Loucy (cell line): Measurements from ENCODE around the gene PRKCZ.

Experiments used
- H2AFZ ChIP-seq: fragments of 200-600 bp; sonication (generic); 2 replicates; pipeline ENCODE4 v1.6.0; 2016; ENCODE audit warnings: antibody characterized with exemption, mild to moderate bottlenecking, low read length, moderate library complexity
- H3F3A ChIP-seq: fragments of 200-600 bp; 2 replicates; pipeline ENCODE4 v1.6.0; 2016; ENCODE audit warnings: antibody characterized with exemption, low read depth, mild to moderate bottlenecking
- H3K27me3 ChIP-seq: fragments of 200-600 bp; sonication (generic); 2 replicates; pipeline ENCODE4 v1.6.1; 2014; ENCODE audit warnings: low read length, mild to moderate bottlenecking; ENCODE audit not compliant: insufficient read depth, poor library complexity, severe bottlenecking
- H3K36me3 ChIP-seq: fragments of 200-600 bp; sonication (generic); 2 replicates; pipeline ENCODE4 v1.6.1; 2016; ENCODE audit warnings: low read length; ENCODE audit not compliant: insufficient read depth
- H3K4me1 ChIP-seq: fragments of 200-600 bp; sonication (generic); 2 replicates; pipeline ENCODE4 v1.5.1; 2014; ENCODE audit warnings: low read length, mild to moderate bottlenecking; ENCODE audit not compliant: insufficient read depth, poor library complexity, severe bottlenecking
- H3K4me2 ChIP-seq: fragments of 200-600 bp; sonication (generic); 2 replicates; pipeline ENCODE4 v1.6.0; 2014; ENCODE audit warnings: antibody characterized with exemption, low read length, low read depth, mild to moderate bottlenecking; ENCODE audit not compliant: poor library complexity, severe bottlenecking
- H3K4me3 ChIP-seq: fragments of 200-600 bp; sonication (generic); 2 replicates; pipeline ENCODE4 v1.5.1; 2014; ENCODE audit warnings: low read length, mild to moderate bottlenecking, mixed read lengths; ENCODE audit not compliant: poor library complexity, severe bottlenecking
- H3K79me2 ChIP-seq: fragments of 200-600 bp; sonication (generic); 2 replicates; pipeline ENCODE4 v1.6.1; 2014; ENCODE audit warnings: low read length; ENCODE audit not compliant: insufficient read depth
- H3K9ac ChIP-seq: fragments of 200-600 bp; sonication (generic); 2 replicates; pipeline ENCODE4 v1.6.0; 2014; ENCODE audit warnings: mild to moderate bottlenecking, low read depth, low read length, moderate library complexity; ENCODE audit not compliant: poor library complexity, severe bottlenecking
- H3K9me2 ChIP-seq: fragments of 200-600 bp; sonication (generic); replicated peaks from 2 replicates; pipeline ENCODE4 v1.6.1; 2016; ENCODE audit warnings: low read depth, low read length, mixed read lengths
- H3K9me3 ChIP-seq: fragments of 200-600 bp; sonication (generic); 2 replicates; pipeline ENCODE4 v1.6.1; 2014; ENCODE audit warnings: mild to moderate bottlenecking, antibody characterized with exemption, low read length, low read depth; ENCODE audit not compliant: insufficient read depth
- H4K20me1 ChIP-seq: fragments of 200-600 bp; sonication (generic); 2 replicates; pipeline ENCODE4 v1.6.0; 2014; ENCODE audit warnings: antibody characterized with exemption, low read length, mild to moderate bottlenecking; ENCODE audit not compliant: insufficient read depth, poor library complexity, severe bottlenecking
- CTCF ChIP-seq: fragments of 200-600 bp; sonication (generic); conservative IDR thresholded peaks from 2 replicates; pipeline ENCODE4 v1.5.1; 2014; ENCODE audit warnings: mild to moderate bottlenecking, antibody characterized with exemption, low read length
- EZH2phosphoT487 ChIP-seq: fragments of 200-600 bp; IDR thresholded peaks from 2 replicates; pipeline ENCODE4 v1.6.1; 2018; ENCODE audit warnings: antibody characterized with exemption, mild to moderate bottlenecking, moderate library complexity, borderline replicate concordance

Gene PRKCZ

GRCh38 chr1:2110191-2110737 lies 60.1 kb downstream of the PRKCZ start:
- no peaks in the 10 kb centered on the region for H3K27me3 ChIP-seq

GRCh38 chr1:2110738-2111673 lies 60.8 kb downstream of the PRKCZ start:
- Histone ChIP-seq H3K9ac (no peak overlapping the region), H3K9me3 (no peaks in the 10 kb centered on the region), H3K4me2 (no peak overlapping the region), H3K4me1 (no peaks in the 10 kb centered on the region), H4K20me1 (no peaks in the 10 kb centered on the region), H3K36me3 (no peaks in the 10 kb centered on the region), H3K79me2 (no peaks in the 10 kb centered on the region), H3K27me3 (no peaks in the 10 kb centered on the region), H3K4me3 (no peak overlapping the region), H2AFZ (no peak overlapping the region), H3F3A (no peaks in the 10 kb centered on the region), H3K9me2 (no peaks in the 10 kb centered on the region)
- TF ChIP-seq CTCF (no peak), EZH2phosphoT487 (no peak)

More at GRCh38 chr1:2110191-2110737, 60.1 kb downstream of the PRKCZ start:
- TF ChIP-seq EZH2phosphoT487: no peak
- no peak for TF ChIP-seq CTCF
- Histone ChIP-seq H2AFZ (no peak overlapping the region), H4K20me1 (no peaks in the 10 kb centered on the region), H3K4me3 (no peak overlapping the region), H3K4me1 (no peaks in the 10 kb centered on the region), H3F3A (no peaks in the 10 kb centered on the region), H3K9me2 (no peaks in the 10 kb centered on the region), H3K9me3 (no peaks in the 10 kb centered on the region), H3K79me2 (no peaks in the 10 kb centered on the region), H3K36me3 (no peaks in the 10 kb centered on the region), H3K9ac (no peak overlapping the region), H3K4me2 (no peak overlapping the region)

GRCh38 chr1:2111674-2112035 lies 61.4 kb downstream of the PRKCZ start:
- no peak overlapping the region for H3K9ac ChIP-seq
- no peaks in the 10 kb centered on the region for H3K36me3 ChIP-seq
- no peaks in the 10 kb centered on the region for H3K79me2 ChIP-seq
- no peaks in the 10 kb centered on the region for H3K4me1 ChIP-seq
- H3K9me2 ChIP-seq: no peaks in the 10 kb centered on the region
- H3K27me3 ChIP-seq: no peaks in the 10 kb centered on the region
- H3K4me3 ChIP-seq: no peak overlapping the region
- H3K4me2 ChIP-seq: no peak overlapping the region
- H4K20me1 ChIP-seq: no peaks in the 10 kb centered on the region
- no peak overlapping the region for H2AFZ ChIP-seq
- no peaks in the 10 kb centered on the region for H3K9me3 ChIP-seq
- H3F3A ChIP-seq: no peaks in the 10 kb centered on the region
- TF ChIP-seq EZH2phosphoT487: no peak
